Left ventricle myocardium inferior (tissue), 1 donor: ENCODE data around the gene REXO5. TPM values are rescaled to one million over a fixed set of nuclear protein-coding genes. Genes with fewer than 3 reads are reported as not detected.

Source experiments
- DNase-seq: peaks from one replicate; pipeline ENCODE4 v3.0.0-alpha.2; 2020
- H3K27ac ChIP-seq: fragments of 200-600 bp; replicated peaks from 2 replicates; pipeline ENCODE4 v1.8.0; 2021
- H3K27me3 ChIP-seq: fragments of 200-600 bp; 2 replicates; pipeline ENCODE4 v1.8.0; 2021; ENCODE audit warnings: low read depth
- H3K36me3 ChIP-seq: fragments of 200-600 bp; 2 replicates; pipeline ENCODE4 v1.8.0; 2021
- H3K4me1 ChIP-seq: fragments of 200-600 bp; 2 replicates; pipeline ENCODE4 v1.8.0; 2021
- H3K4me3 ChIP-seq: fragments of 200-600 bp; 2 replicates; pipeline ENCODE4 v1.8.0; 2021; ENCODE audit warnings: mild to moderate bottlenecking, moderate library complexity
- H3K9me3 ChIP-seq: fragments of 200-600 bp; replicated peaks from 2 replicates; pipeline ENCODE4 v1.8.0; 2021
- CTCF ChIP-seq: fragments of 200-600 bp; IDR thresholded peaks from 2 replicates; pipeline ENCODE4 v1.8.0; 2021; ENCODE audit warnings: antibody characterized with exemption, mild to moderate bottlenecking, borderline replicate concordance
- intact Hi-C: fragments of 100-400 bp; cut with micrococcal nuclease; formaldehyde crosslinking; loops from one replicate; pipeline ENCODE4 v1.11.0; 2022
- total RNA-seq: library from RNA; stranded (reverse); fragmentation: NEBNext Ultra II Directional; extraction: Animal tissue kit (Norgen Biotek cat#: 25700); gene quantifications from one replicate; pipeline ENCODE4 v1.2.1, GENCODE V29; 2021
- donor health status: DM: no; HTN: yes; CAD: no; lungs with severe emphysema.

The REXO5 gene
- total RNA-seq, 1 donor from 2014 or later = 5.9 TPM

DNA sequence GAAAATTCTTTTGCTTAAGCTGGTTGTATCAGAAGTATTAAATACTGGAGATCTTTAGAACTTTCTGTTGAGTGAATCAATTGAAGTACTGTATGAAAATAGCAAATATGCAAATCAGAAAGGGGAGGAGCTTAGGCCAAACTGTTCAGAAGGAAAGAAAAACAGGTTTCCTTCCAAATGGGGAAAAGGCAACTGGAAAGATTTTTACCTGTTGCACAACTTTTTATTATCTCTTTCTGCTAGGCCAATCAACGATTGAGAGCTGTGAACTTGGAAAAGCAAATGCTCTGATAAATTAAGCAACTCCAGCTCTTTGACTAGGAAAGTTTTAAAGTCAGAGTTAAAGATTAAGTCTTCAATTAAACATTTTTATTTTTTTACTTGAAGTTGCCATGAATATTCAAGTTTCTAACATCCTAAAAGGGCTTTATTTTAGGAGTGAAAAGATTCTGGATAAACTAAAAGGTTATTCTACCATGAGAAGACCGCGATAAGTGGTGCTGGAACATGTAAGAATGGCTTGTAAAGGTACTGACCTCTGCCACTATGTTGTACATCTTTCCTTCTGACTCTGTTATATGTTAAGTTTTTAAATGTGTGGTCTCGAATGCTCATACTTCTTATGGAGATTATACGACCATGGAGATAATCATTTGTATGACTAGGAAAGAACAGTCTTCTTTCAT is 77.4 kb downstream of the REXO5 start:
- H3K27me3 ChIP-seq = no peaks in the 10 kb centered on the region
- peak overlapping the region; percentile 69 for H3K27ac ChIP-seq
- no peak for TF ChIP-seq CTCF
- intact Hi-C loops = no loop called here
- H3K36me3 ChIP-seq = no peaks in the 10 kb centered on the region
- H3K9me3 ChIP-seq = no peaks in the 10 kb centered on the region
- H3K4me1 ChIP-seq = peaks cover 82% of the 10 kb centered on the region
- no peak overlapping the region for H3K4me3 ChIP-seq
- no peak for DNase-seq

DNA sequence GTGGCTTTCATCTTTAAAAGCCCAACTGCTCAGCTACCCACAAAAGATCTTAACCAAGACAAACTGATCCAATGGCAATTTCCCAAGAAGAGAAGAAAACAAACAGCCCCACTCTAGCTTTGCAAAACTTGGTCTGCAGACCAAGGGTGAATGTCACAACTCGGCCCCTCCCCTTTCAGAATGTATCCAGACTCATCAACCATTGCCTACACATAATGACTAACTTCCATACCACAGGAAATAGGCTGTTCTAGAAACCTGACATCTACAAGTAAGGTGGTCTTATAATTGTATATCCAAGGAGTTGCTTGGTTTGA is 77.9 kb downstream of the REXO5 start:
- Histone ChIP-seq H3K27me3 (no peaks in the 10 kb centered on the region), H3K4me1 (peaks cover 81% of the 10 kb centered on the region), H3K9me3 (no peaks in the 10 kb centered on the region), H3K36me3 (no peaks in the 10 kb centered on the region), H3K4me3 (no peak overlapping the region), H3K27ac (peak overlapping the region; percentile 69)
- intact Hi-C loops = no loop called here
- DNase-seq = no peak
- no peak for TF ChIP-seq CTCF

DNA sequence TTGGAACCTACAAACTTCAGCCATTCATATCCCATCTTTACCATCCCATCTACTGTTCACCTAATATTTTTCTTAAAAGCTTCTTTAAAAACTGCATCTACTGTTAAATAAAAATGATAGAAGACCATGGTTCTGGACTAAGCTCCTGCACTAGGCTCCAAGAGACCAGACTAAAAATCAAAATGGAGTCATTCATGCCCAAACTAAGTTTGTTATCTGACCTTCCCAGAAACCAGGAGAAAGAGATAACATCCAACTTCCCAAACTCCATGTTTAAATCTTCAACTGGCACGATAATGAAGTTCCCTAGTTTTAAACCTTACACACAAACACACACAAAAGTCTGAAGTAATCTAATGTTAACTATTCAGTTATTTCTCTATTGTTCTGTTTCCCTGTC is 80.0 kb downstream of the REXO5 start:
- DNase-seq = no peak
- intact Hi-C loops = no loop called here
- TF ChIP-seq CTCF = no peak
- no peaks in the 10 kb centered on the region for H3K27me3 ChIP-seq
- peaks cover 69% of the 10 kb centered on the region for H3K4me1 ChIP-seq
- no peak overlapping the region for H3K4me3 ChIP-seq
- no peak overlapping the region for H3K27ac ChIP-seq
- H3K36me3 ChIP-seq = no peaks in the 10 kb centered on the region
- no peaks in the 10 kb centered on the region for H3K9me3 ChIP-seq

DNA sequence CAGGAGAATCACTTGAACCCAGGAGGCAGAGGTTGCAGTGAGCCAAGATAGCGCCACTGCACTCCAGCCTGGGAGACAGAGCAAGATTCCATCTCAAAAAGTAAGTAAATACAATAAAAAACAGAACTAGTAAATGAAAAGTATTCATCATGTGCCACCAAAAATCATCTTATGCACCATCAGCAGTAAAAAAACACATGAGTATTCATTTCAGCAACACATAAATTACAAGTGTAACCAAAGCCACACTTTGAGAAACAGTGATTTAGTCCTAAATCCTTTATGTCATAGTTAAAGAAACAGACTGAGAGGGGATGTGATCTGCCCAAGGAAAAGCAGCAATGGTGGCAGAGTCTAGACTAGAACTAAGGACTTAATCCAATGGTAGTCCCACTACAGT is 80.9 kb downstream of the REXO5 start:
- no peaks in the 10 kb centered on the region for H3K9me3 ChIP-seq
- H3K4me3 ChIP-seq = no peak overlapping the region
- no peak overlapping the region for H3K27ac ChIP-seq
- peaks cover 5% of the 10 kb centered on the region for H3K36me3 ChIP-seq
- H3K27me3 ChIP-seq = no peaks in the 10 kb centered on the region
- intact Hi-C loops = no loop called here
- DNase-seq = no peak
- H3K4me1 ChIP-seq = peaks cover 60% of the 10 kb centered on the region
- TF ChIP-seq CTCF = no peak

GRCh38 chr16:20889625-20890275 is 83.4 kb downstream of the REXO5 start:
- Histone ChIP-seq H3K9me3 (no peaks in the 10 kb centered on the region), H3K4me3 (no peak overlapping the region), H3K27me3 (no peaks in the 10 kb centered on the region), H3K27ac (no peak overlapping the region), H3K36me3 (peaks cover 21% of the 10 kb centered on the region), H3K4me1 (peaks cover 56% of the 10 kb centered on the region)
- no peak for DNase-seq
- intact Hi-C loops = no loop called here
- no peak for TF ChIP-seq CTCF
